Prostate gland (tissue), 2 donors: Measurements from ENCODE around the gene ALDOC.

Source experiments
- POLR2AphosphoS5 ChIP-seq: sonication (generic); formaldehyde crosslinking; IDR thresholded peaks from one replicate; pipeline ENCODE4 v1.6.1; 2017; ENCODE audit warnings: antibody characterized with exemption
- TF ChIP-seq, protein P1 (sequence below), 4 experiments: fragments of 200-600 bp in 2 of 4; fragments of 450-650 bp in 2 of 4; sonication (generic) in 2 of 4; IDR thresholded peaks; 1 replicate in 3 of 4; 2 replicates in 1 of 4; pipeline ENCODE4 v1.5.1; 2016 to 2019; ENCODE audit warnings: antibody characterized with exemption in 4 of 4, mild to moderate bottlenecking in 2 of 4, moderate library complexity in 2 of 4

- TF ChIP-seq, protein P1, sequence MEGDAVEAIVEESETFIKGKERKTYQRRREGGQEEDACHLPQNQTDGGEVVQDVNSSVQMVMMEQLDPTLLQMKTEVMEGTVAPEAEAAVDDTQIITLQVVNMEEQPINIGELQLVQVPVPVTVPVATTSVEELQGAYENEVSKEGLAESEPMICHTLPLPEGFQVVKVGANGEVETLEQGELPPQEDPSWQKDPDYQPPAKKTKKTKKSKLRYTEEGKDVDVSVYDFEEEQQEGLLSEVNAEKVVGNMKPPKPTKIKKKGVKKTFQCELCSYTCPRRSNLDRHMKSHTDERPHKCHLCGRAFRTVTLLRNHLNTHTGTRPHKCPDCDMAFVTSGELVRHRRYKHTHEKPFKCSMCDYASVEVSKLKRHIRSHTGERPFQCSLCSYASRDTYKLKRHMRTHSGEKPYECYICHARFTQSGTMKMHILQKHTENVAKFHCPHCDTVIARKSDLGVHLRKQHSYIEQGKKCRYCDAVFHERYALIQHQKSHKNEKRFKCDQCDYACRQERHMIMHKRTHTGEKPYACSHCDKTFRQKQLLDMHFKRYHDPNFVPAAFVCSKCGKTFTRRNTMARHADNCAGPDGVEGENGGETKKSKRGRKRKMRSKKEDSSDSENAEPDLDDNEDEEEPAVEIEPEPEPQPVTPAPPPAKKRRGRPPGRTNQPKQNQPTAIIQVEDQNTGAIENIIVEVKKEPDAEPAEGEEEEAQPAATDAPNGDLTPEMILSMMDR (IDR thresholded peaks at IDR 0.05) = no peak
- no peak for TF ChIP-seq POLR2AphosphoS5
Measured at GRCh38 chr17:28618464-28618863, 41.8 kb upstream of the ALDOC start.
